ENCODE results near the gene DNASE1L1. TPM values are rescaled to one million over a fixed set of nuclear protein-coding genes. Genes with fewer than 3 reads are reported as not detected.

The DNASE1L1 gene
- total RNA-seq, 1 donor from 2014 or later, result 58.7 TPM

DNA sequence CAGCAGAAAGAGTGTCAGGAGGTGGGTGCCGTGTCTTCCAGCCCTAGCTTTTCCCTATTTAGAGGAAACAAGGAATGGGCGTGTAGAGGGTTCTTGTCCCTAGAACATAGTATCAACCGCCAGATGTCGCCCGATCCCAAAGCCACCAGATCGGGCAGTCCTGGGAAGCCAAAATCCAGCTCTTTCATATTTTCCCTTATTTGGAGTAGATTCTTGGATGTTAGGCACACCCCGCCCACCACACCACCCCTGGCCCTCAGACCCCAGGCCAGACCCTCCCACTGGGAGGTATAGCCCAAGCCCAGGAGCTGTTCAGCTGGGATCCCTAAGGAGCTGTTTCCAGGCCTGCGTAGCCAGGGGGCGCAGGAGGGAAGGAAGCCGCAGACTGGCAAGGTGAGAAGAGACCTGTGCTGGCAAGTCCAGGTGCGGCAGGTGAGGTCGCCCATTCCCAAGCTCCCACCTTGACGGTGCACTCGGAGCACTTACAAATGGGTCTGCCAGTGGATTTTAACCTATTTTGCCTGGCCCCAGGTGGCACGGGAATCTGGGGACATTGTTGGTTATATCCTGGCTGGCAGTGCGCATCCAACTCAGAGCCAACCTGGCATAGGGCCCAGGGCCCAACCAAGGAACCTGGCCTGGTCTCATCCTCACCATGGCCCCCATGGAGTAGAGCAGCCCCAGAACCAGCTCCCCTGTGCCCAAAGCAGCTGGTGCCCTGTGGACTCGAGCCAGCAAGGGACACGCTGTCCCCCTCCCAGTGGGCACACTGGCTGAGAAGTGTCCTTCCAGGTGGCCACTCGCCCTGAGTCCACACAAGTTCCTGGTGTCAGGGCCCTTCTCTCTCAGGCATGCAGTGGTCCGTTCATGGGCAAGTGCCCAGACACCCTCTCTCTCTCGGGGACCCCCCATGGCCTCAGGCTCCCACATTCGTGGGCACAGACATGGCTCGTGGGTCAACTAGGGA lies 35.4 kb downstream of the DNASE1L1 start:
- ATAC-seq, result no peak

DNA sequence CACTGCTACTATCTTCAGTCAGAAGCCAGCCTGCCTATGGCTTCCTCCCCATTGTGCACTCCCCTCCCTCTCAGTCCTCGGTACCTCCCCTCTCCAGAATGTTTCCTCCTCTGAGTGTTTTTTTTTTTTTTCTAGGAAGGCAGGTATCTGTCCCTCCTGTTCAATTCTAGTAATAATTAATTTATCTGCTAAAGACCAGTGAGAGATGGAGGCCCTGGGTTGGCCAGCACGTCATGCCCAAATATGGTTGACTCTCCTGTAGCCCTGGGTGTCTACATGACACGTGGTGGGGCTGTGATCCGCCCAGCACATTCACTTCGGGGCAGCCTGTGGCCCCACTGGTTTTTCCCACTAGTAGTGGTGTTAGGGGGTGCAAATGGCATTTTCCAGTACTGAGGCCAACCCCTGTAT lies 36.4 kb downstream of the DNASE1L1 start:
- ATAC-seq, result no peak
- intact Hi-C loops (cut with micrococcal nuclease), result no loop called here
- no peak for DNase-seq

More for the DNA sequence above, 35.4 kb downstream of the DNASE1L1 start:
- DNase-seq, result peak; percentile 62
- intact Hi-C loops (cut with micrococcal nuclease), result no loop called here

DNA sequence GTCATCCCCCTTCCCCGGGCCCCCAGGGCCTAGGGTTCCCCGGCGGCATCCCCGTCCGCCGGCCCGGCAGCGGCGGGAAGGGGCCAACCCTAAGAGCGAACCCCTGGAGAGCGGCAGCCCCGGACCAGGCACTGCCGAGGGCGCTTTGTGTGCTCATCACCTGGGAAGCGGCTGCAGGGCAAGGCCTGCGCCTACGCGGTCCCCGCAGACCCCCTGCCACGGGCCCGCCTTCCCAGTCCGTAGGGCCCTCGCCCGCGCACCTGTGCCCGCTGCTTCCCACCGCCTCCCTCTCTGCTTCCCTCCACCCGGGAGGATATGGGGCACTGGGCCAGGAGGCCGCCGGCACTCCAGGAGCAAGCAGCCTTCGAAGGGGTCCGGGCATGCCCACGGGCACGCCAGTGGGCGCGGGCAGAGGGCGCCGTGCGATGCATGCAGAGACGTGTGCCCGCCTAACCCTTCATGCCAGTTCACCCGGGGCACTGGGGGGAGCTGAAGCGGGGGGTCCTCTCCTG lies 37.2 kb downstream of the DNASE1L1 start:
- intact Hi-C loops (cut with micrococcal nuclease), result no loop called here
- ATAC-seq (no peak), DNase-seq (no peak)

DNA sequence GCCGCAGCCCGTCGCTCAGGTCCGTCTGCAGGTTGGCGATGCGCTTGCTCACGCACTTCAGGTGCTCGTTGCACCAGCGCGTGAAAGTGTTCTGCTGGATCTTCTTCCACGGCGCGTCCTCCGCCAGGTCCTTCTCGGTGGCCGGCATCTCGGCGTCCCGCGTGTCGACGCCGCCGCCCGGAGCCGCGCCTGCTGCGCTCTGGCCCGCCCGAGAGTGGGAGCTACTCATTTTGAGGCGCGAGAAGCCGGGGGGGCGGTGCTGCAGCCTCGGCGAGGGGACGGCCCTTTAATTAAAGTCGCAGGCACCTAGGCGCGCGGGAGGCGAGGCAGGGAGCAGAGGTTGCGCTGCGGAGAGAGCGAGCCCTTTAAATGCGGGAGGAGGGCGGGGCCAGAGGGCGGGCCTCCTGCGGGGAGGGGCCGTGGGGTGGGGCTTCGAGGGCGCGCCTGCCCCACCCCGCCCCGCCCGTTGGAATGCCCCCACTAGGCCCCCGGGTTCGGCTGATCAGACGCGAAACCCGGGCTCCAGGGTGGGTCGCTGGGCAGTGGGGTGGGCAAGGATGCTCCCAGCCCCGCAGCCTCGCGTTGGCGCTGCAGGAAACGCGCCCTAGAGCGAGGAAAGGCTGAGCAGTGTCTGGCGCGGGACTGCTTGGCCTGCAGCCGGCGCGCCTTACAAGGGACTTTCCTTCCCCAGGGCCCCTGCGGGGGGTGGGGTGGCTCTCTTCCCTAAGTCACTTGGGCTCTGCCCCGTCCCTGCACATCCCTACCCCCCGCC lies 37.9 kb downstream of the DNASE1L1 start:
- ATAC-seq (peak; percentile 69), DNase-seq (peak; percentile 96)
- intact Hi-C loops (cut with micrococcal nuclease), result no loop called here

DNA sequence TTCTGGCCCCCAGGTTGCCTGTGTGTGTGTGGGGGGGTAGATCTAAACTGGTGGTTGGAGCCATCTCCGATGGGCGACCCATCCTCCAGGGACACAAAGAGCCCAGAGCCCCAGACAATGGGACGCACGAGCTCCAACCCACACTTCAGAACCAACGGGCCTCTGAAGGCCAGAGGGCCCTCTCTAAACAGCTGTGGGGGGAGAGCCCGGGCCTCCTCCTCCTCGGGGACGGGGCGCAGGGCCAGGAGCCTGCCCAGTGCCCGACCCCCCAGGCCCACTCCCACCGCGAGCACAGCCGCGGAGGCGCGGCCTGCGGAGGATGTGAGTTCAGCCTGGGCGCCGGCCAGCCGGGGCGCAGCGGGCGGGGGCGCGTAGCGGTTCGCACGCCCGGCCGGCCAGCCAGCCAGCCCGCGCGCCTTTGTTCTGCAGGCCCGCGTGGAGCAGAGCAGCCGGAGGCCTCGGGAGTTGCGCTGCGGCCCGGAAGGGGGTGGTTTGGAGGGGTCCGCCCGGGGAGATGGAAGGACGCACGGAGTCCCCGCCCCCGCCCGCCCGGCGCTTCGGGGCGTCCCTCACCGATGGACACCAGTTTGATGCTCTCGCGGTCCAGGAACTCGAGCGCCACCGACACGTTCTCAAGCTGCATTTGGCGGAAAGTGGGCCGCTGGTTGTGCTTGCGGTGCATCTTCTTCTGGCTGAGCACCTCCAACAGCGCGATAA lies 38.6 kb downstream of the DNASE1L1 start:
- intact Hi-C loops (cut with micrococcal nuclease), result no loop called here
- DNase-seq (peak; percentile 71), ATAC-seq (peak; percentile 6)

DNA sequence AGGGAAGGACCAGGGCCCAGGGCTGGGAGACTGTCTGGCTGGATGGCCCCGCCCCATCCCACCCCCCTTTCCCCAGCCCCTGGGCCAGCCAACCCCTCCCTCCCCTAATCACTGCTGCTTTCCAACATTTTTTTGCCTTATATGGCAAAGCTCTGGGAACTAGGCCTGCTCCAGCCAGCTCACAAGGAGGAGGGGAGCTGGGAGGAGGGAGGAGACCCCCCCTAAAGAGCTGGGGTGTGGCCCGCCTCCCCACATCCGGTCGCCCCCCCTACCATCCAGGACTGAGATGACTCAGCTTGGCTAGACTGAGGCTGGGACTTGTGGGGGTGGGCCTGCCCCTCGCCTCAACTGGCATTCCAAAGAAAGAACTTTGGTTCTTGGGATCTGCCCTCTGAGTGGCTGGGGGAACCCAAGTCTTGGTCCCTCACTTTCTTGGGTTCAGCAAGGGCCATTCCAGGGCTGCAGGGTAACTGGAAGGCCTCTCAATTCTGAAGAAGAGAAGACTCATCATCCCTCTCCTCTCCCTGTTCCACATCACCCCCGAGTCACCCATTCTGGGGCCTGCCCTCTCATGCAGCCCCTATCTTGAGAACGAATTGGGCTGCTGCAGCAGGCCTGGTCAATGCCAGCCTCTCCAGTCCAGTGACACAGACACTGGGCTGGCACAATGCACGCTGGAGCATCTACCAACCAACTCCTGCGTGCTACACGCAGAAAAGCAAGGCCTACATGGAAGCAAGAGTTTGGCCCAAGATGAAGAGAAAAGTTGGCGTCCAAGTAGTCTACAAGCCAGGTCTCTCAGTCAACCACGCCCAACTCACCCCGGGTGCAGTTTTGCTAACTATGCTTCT lies 39.4 kb downstream of the DNASE1L1 start:
- intact Hi-C loops (cut with micrococcal nuclease), result no loop called here
- DNase-seq, result peak; percentile 84
- ATAC-seq, result peak; percentile 62

DNA sequence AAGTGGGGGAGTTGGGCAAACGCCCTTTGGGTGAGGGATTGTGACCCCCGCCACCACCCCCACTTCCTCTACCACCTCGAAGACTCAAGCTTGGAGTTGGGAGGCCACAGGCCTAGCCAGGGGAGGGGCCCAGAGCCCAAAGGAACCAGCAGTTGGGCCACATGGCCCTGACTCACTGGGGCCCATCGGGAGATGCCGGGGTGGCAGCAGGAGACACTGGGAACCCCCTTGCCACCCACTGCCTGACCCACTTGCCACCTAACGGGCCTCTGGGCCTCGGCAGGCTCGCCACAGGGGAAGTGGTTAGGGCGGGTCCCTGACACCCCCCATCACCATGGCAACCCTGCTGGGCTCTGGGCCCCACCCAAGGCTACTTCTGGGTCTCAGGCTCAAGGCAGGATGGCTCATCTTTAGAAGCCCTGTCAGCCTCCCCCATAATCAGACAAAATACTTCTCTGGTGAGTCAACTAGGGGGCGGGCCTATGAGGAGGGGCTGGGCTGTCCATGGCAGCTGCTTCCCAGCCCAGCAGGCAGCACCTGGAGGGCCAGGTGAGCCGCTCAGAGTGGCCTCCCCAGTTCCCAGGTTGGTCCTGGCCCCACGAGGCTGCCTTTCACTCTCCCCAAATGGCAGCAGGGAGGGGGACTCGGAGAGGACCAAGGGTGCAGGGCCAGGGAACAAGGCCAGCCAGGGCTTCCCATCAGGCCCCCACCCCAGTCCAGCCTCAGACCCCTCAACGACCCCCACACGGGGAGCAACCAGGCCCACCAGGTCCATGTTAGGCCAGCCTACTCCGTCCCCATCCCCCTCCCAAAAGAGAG lies 40.2 kb downstream of the DNASE1L1 start:
- DNase-seq, result peak; percentile 82
- intact Hi-C loops (cut with micrococcal nuclease), result no loop called here
- peak; percentile 41 for ATAC-seq

DNA sequence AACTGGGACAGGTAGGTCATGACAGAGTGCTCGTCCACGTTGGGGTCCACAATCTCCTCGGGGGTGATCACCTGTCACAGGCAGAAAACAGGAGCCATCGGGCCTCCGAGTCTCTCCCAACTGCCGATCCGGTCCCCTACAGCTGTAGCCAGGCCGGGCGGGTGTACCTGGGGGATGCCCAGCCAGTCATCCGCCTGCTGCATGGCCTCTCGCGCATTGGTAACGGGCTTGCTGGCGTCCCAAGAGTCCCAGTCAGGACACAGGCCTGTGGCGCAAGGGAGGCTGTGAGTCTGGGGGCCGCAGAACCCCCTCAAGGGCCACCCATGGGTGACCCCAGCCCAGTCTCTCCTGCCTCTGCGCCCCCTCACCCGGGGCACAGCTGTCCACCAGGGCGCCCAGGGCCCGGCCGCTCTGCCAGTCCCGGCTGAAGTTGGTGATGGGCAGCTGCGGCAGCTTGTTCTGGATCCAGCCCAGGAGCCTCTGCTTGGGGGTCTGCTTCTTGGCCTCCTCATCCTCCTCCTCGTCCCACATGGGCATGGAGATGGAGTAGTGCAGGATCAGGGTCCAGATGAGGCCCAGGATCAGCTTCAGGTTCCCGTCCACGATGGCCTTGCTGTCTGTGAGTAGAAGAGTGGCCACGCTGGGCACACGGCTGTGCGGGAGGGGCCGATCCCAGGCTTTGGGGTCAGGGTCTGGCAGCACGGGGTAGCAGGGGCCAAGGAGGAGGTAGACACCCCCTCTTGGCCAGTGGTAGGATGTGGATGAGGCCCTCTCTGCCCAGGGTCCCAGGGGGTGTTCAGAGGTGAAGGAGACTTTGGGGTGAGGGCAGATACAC lies 41.4 kb downstream of the DNASE1L1 start:
- DNase-seq, result no peak
- intact Hi-C loops (cut with micrococcal nuclease), result no loop called here
- ATAC-seq, result no peak

DNA sequence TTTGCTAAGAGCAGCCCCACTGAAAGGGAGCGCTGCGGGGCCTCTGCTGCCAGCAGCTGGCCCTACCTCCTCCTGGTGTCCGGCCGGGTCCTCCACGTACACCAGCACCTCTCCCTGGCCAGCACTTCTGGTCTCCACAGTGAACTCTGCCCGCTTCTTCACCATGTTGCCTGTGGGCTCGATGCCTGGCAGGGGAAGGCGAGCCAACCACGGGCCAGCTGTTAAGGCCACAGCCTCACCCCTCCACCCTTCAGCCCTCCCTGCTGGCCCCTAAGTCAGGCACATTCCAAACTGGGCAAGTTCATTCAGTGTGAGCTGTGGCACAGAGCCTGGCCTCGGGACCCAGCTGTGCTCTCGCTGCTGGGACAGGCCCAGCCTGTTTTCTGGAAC lies 42.4 kb downstream of the DNASE1L1 start:
- intact Hi-C loops (cut with micrococcal nuclease), result no loop called here
- DNase-seq (peak; percentile 78), ATAC-seq (peak; percentile 26)

DNA sequence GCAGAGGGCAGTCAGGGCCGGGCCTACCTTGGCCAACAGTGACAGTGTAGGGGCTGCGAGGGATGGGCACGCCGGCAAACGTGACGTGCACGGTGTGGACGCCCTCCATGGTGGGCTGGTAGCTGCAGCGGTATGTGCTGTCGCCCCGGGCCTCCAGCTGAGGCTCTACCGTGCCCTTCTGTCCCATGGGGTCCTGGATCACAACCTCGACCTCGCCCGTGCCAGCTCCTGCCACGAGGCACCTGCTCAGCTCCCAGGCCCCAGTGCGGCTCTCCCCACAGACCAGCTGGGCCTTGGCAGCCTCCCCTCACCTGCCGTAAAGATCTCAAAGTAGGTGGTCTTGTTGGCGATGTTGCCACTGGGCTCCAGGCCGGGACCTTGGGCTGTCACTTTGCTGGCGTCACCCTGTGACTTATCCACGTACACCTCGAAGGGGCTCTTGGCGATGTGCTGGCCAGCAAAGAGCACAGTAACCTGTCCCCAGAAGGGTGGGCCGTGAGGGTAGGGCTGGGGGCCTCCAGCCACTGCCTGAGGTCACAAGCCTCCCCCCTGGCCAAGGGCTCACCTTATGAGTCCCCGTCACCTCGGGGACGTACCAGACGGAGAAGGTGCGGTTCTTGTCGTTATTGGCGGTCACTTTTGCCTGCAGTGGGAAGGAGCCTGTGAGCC lies 42.9 kb downstream of the DNASE1L1 start:
- DNase-seq, result no peak
- ATAC-seq, result no peak
- intact Hi-C loops (cut with micrococcal nuclease), result no loop called here

DNA sequence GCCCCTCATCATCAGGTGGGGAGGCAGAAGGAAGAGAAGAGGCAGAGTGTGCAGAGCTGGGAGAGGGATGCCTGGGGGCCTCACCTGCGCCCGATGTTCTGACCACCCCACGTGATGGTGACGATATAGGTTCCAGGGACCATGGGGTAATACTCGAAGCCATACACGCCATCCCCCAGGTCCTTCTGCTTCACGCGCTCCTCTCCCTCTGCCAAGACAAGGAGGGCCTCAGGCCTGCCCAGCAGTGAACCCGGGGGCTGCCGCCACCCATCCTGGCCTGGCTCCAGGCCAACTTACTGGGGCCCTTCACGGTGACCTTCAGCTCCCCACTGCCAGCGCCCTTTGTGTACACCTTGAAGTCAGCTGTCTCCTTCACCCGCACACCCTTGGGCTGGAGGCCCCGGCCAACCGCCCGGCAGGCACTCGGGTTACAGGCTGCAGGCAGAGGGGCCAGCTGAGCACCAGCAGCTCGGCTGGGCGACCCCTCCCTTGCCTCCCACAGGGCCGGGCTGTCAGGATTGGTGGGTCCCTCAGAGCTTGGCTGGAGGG lies 43.9 kb downstream of the DNASE1L1 start:
- ATAC-seq (no peak), DNase-seq (no peak)
- intact Hi-C loops (cut with micrococcal nuclease), result no loop called here

DNA sequence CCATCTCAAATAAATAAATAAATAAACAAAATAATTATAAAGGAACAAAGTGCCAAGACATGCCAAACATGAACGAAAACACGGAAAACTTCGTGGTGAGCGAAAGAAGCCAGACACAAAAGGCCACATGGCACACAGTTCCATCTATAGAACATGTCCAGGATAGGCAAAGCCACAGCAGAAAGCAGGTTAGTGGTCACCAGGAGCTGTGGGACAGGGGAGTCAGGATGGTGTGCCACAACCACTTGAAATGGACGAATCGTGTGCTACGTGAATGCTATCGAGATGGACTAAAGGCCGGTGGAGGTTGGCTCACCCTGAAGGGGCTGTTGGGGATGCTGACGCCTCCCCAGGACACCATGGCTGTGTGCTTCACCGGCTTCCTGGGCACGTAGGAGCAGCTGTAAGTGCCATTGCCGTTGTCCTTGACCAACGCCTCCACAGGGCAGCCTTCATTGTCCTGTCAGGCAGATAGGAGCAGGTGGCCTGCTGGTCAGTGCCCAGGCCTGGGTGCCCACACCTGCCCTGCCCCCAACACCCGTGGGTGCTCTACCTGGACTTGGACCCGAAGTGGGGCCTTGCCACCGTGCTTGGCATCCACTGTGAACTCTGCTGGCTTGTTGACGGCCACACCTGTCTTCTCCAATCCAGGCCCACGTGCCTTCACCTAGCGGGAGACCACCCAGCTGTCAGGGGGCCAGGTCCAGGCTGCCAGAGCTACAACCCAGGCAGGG lies 45.2 kb downstream of the DNASE1L1 start:
- intact Hi-C loops (cut with micrococcal nuclease), result no loop called here
- DNase-seq, result no peak
- ATAC-seq, result no peak

DNA sequence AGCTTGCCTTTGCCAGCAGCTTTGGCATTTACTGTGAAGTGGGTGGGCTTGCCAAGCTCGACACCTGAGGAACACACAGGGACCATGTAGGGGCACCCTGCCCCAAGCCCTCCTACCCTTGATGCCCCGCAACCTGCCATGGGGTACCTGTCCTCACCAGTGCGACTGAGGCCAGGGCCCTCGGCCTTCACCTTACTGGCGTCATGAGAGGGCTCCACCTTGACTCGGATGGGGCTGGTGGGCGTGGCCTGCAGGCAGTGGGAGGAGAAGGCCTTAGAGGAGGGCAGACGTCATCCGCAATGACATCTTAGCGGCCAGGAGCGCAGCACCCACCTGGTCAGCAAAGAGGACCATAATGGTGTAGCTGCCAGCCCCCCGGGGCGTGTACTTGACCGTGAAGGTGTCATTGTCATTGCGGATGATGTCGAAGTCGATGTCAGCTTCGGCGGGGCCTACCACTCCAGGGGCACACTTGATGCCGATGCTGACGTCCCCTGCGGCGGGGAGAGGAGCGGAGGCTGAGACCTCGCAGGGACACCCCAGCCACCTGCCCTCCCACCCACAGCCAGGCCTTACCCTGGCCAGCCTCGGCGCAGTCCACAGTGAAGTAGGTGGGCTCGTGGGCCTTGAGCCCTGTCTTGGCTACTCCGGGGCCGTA lies 46.8 kb downstream of the DNASE1L1 start:
- ATAC-seq, result no peak
- DNase-seq, result no peak
- intact Hi-C loops (cut with micrococcal nuclease), result no loop called here

DNA sequence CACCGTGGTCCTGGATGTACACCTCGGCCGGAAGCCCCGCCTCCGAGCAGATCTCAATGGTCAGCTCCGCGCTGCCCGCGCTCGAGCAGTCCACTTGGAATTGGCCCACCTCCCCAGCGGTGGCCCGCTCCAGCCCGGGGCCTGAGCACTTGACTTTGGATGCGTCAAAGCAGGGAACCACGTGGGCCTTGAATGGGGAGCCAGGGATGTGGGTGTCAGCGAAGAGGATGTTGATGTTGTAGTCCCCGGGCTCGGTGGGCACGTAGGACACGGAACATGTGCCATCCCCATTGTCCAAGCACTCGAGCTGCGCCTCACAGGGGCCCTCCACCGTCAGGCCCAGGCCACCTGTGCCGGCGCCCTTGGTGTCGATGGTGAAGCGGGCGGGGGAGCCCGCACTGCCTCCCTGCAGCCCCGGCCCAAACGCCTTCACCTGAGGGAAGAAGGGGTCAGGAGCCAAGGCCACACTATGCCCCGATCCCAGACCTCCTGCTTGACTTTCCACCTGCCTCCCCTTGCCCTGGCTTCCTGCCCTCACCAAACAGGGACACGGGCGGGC lies 48.8 kb downstream of the DNASE1L1 start:
- ATAC-seq, result no peak
- no peak for DNase-seq
- intact Hi-C loops (cut with micrococcal nuclease), result no loop called here

Data from left ventricle myocardium superior (tissue), 1 donor.